ENCODE data around the gene HEPHL1.
"Not testable (repeated sequence)": the region's sequence is repeated elsewhere in the genome, so short reads cannot be mapped to it uniquely, and the experiment has no call there.

HEPHL1 gene

GRCh38 chr11:94153320-94153719 is 132.2 kb downstream of the HEPHL1 start:
- no peak for DNase-seq

- no peak for DNase-seq
Measured at GRCh38 chr11:94154095-94154856, 133.1 kb downstream of the HEPHL1 start.

DNA sequence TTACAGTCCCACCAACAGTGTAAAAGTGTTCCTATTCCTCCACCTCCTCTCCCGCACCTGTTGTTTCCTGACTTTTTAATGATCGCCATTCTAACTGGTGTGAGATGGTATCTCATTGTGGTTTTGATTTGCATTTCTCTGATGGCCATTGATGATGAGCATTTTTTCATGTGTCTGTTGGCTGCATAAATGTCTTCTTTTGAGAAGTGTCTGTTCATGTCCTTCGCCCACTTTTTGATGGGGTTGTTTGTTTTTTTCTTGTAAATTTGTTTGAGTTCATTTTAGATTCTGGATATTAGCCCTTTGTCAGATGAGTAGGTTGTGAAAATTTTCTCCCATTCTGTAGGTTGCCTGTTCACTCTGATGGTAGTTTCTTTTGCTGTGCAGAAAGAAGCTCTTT is 136.2 kb downstream of the HEPHL1 start:
- not testable (repeated sequence) for DNase-seq
